Measurements from ENCODE around the gene ZBTB11.

The ZBTB11 gene

DNA sequence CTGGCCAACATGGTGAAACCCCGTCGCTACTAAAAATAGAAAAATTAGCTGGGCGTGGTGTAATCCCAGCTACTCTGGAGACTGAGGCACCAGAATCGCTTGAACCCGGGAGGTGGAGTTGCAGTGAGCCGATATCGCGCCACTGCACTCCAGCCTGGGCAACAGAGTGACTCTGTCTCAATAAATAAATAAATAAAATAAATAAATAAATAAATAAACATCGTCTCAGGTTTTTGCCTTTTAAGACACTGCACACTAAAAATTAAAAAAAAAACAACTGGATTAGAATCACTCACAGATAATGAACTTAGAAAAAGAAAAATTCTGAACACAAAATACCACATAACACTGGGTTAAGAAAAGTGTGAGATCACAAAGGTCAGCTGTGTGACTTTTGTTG lies 2.4 kb downstream of the ZBTB11 start:
- Histone ChIP-seq H3K4me3 (ENCODE audit: low read depth in 1 of 2, low read length in 2 of 2) (no peak overlapping the region), H3K27ac (ENCODE audit: low read depth, low read length) (no peak overlapping the region), H3K4me1 (ENCODE audit: control insufficient read depth in 1 of 2, insufficient read depth in 2 of 2, low read length in 2 of 2) (peaks cover 22 to 23% of the 10 kb centered on the region in 2 donors), H3K36me3 (ENCODE audit: control insufficient read depth in 1 of 2, insufficient read depth in 2 of 2, low read length in 2 of 2) (peaks cover 0 to 15% of the 10 kb centered on the region in 2 donors), H3K9me3 (ENCODE audit: control insufficient read depth in 1 of 2, low read length in 2 of 2) (no peaks in the 10 kb centered on the region), H3K27me3 (ENCODE audit: control insufficient read depth in 1 of 2, insufficient read depth in 2 of 2, low read length in 2 of 2) (no peaks in the 10 kb centered on the region), H3K9ac (ENCODE audit: low read depth in 1 of 2, low read length in 2 of 2) (no peak overlapping the region)

DNA sequence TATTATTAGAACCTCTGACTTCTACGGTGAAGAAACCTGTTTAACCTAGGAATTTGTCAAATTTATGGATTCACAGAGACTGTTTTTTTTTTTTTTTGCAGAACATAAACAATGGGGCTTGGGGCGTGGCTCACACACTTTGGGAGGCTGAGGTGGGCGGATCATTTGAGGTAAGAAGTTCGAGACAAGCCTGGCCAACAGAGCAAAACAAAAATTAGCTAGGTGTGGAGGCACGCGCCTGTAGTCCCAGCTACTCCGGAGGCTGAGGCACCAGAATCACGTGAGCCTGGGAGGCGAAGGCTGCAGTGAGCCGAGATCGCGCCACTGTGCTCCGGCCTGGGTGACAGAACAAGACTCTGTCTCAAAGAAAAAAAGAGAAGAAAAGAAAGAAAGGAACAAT lies 3.0 kb downstream of the ZBTB11 start:
- H3K4me3 ChIP-seq (ENCODE audit: low read depth in 1 of 2, low read length in 2 of 2), result no peak overlapping the region
- H3K27ac ChIP-seq (ENCODE audit: low read depth, low read length), result no peak overlapping the region
- H3K4me1 ChIP-seq (ENCODE audit: control insufficient read depth in 1 of 2, insufficient read depth in 2 of 2, low read length in 2 of 2), result peaks cover 22 to 23% of the 10 kb centered on the region in 2 donors
- H3K27me3 ChIP-seq (ENCODE audit: control insufficient read depth in 1 of 2, insufficient read depth in 2 of 2, low read length in 2 of 2), result no peaks in the 10 kb centered on the region
- H3K9me3 ChIP-seq (ENCODE audit: control insufficient read depth in 1 of 2, low read length in 2 of 2), result no peaks in the 10 kb centered on the region
- peaks cover 0 to 19% of the 10 kb centered on the region in 2 donors for H3K36me3 ChIP-seq (ENCODE audit: control insufficient read depth in 1 of 2, insufficient read depth in 2 of 2, low read length in 2 of 2)
- no peak overlapping the region for H3K9ac ChIP-seq (ENCODE audit: low read depth in 1 of 2, low read length in 2 of 2)

DNA sequence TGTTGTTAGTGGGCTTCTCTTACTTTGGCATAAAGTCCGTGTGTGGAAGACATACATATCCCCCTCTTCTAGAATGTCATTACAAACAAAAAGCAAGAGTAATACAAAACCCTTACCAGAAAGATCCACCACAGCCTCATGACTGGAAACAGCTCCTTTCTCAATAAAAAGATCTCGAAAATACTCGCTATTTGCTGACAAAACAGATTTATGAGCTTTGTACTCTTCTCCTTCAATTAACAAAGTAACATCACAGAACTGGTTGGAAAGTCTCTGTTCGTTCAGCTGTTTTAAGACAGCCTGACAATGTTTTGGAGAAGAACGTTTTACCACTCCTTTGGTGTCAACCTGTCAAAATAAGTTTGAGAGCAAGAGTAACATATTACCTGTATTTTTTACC lies 5.9 kb downstream of the ZBTB11 start:
- H3K36me3 ChIP-seq (ENCODE audit: control insufficient read depth in 1 of 2, insufficient read depth in 2 of 2, low read length in 2 of 2), result peaks cover 7 to 35% of the 10 kb centered on the region in 2 donors
- H3K9me3 ChIP-seq (ENCODE audit: control insufficient read depth in 1 of 2, low read length in 2 of 2), result no peaks in the 10 kb centered on the region
- peaks cover 10 to 13% of the 10 kb centered on the region in 2 donors for H3K4me1 ChIP-seq (ENCODE audit: control insufficient read depth in 1 of 2, insufficient read depth in 2 of 2, low read length in 2 of 2)
- H3K27ac ChIP-seq (ENCODE audit: low read depth, low read length), result no peak overlapping the region
- H3K4me3 ChIP-seq (ENCODE audit: low read depth in 1 of 2, low read length in 2 of 2), result no peak overlapping the region
- no peaks in the 10 kb centered on the region for H3K27me3 ChIP-seq (ENCODE audit: control insufficient read depth in 1 of 2, insufficient read depth in 2 of 2, low read length in 2 of 2)
- H3K9ac ChIP-seq (ENCODE audit: low read depth in 1 of 2, low read length in 2 of 2), result no peak overlapping the region

DNA sequence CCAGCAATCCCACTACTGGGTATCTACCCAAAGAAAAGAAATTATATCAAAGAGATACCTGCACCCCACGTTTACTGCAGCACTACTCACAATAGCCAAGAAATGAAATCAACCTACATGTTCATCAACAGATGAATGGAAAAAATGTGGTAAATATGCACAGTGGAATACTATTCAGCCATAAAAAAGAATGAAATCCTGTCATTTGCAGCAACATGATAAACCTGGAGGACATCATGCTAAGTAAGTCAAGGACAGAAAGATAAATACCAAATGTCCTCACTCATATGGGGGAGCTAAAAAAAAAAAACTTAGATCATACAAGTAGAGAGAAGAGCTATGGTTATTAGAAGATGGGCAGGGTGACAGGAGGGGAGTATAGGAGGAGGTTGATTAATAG lies 9.1 kb downstream of the ZBTB11 start:
- peaks cover 23 to 62% of the 10 kb centered on the region in 2 donors for H3K36me3 ChIP-seq (ENCODE audit: control insufficient read depth in 1 of 2, insufficient read depth in 2 of 2, low read length in 2 of 2)
- H3K9ac ChIP-seq (ENCODE audit: low read depth in 1 of 2, low read length in 2 of 2), result no peak overlapping the region
- H3K4me3 ChIP-seq (ENCODE audit: low read depth in 1 of 2, low read length in 2 of 2), result no peak overlapping the region
- H3K27me3 ChIP-seq (ENCODE audit: control insufficient read depth in 1 of 2, insufficient read depth in 2 of 2, low read length in 2 of 2), result no peaks in the 10 kb centered on the region
- no peaks in the 10 kb centered on the region for H3K9me3 ChIP-seq (ENCODE audit: control insufficient read depth in 1 of 2, low read length in 2 of 2)
- H3K27ac ChIP-seq (ENCODE audit: low read depth, low read length), result no peak overlapping the region
- H3K4me1 ChIP-seq (ENCODE audit: control insufficient read depth in 1 of 2, insufficient read depth in 2 of 2, low read length in 2 of 2), result no peaks in the 10 kb centered on the region

DNA sequence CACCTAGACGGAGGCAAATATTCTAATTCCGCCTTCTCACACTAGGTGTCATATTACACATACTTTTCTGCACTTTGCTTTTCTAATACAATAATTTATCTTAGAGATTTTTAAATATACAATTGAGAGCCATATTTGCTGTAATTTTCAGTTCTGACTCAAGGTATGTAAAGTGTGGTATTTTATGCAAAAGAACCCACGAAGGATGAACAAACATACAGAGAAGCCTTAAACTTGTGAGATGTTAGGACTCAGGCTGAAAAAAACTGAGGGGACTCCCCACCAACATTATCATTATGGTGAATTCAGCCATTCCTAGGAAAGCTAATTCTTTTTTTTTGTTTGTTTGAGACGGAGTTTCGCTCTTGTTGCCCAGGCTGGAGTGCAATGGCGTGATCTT lies 9.6 kb downstream of the ZBTB11 start:
- Histone ChIP-seq H3K27me3 (ENCODE audit: control insufficient read depth in 1 of 2, insufficient read depth in 2 of 2, low read length in 2 of 2) (no peaks in the 10 kb centered on the region), H3K27ac (ENCODE audit: low read depth, low read length) (no peak overlapping the region), H3K9ac (ENCODE audit: low read depth in 1 of 2, low read length in 2 of 2) (no peak overlapping the region), H3K4me1 (ENCODE audit: control insufficient read depth in 1 of 2, insufficient read depth in 2 of 2, low read length in 2 of 2) (no peaks in the 10 kb centered on the region), H3K9me3 (ENCODE audit: control insufficient read depth in 1 of 2, low read length in 2 of 2) (no peaks in the 10 kb centered on the region), H3K4me3 (ENCODE audit: low read depth in 1 of 2, low read length in 2 of 2) (no peak overlapping the region), H3K36me3 (ENCODE audit: control insufficient read depth in 1 of 2, insufficient read depth in 2 of 2, low read length in 2 of 2) (peaks cover 24 to 66% of the 10 kb centered on the region in 2 donors)

DNA sequence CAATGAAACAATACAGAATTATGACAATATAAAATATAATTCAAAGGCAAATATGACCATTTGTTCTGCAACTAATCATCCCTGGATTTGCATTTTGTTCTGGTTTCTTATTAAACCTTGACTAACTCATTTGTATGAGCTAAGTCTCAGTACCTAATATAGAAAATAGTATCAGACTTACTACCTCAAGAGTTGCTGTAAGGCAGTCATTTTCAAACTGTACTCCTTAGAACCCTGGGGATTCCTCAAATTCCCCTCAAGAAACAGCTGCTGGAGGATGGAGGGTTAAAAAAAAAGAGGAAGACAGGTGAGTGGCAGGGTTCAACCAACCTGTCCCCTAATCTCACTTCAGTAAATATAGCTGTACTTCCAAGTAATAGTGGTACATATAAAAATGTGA lies 11.1 kb downstream of the ZBTB11 start:
- H3K27ac ChIP-seq (ENCODE audit: low read depth, low read length), result no peak overlapping the region
- H3K36me3 ChIP-seq (ENCODE audit: control insufficient read depth in 1 of 2, insufficient read depth in 2 of 2, low read length in 2 of 2), result peaks cover 26 to 61% of the 10 kb centered on the region in 2 donors
- H3K9ac ChIP-seq (ENCODE audit: low read depth in 1 of 2, low read length in 2 of 2), result no peak overlapping the region
- H3K4me3 ChIP-seq (ENCODE audit: low read depth in 1 of 2, low read length in 2 of 2), result no peak overlapping the region
- no peaks in the 10 kb centered on the region for H3K9me3 ChIP-seq (ENCODE audit: control insufficient read depth in 1 of 2, low read length in 2 of 2)
- no peaks in the 10 kb centered on the region for H3K27me3 ChIP-seq (ENCODE audit: control insufficient read depth in 1 of 2, insufficient read depth in 2 of 2, low read length in 2 of 2)
- no peaks in the 10 kb centered on the region for H3K4me1 ChIP-seq (ENCODE audit: control insufficient read depth in 1 of 2, insufficient read depth in 2 of 2, low read length in 2 of 2)

DNA sequence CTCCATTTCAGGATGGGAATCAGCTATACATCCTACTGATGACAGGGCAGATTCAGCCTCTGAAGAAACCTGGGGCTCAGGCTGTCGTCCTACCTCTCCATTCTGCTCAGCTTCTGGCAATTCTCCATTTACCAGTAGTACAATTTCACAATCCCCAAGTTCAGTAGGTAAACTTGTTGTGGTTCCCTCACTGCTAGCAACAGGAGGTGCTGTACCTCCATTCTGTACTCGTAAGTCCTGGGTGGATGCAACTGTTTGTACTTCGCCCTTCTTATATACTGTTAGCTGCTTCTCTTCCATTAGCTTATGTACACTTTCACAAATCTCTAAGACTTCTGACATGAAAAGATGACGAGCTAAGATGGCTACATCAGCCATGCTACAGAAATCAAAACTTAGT lies 11.6 kb downstream of the ZBTB11 start:
- Histone ChIP-seq H3K27ac (ENCODE audit: low read depth, low read length) (no peak overlapping the region), H3K4me1 (ENCODE audit: control insufficient read depth in 1 of 2, insufficient read depth in 2 of 2, low read length in 2 of 2) (no peaks in the 10 kb centered on the region), H3K36me3 (ENCODE audit: control insufficient read depth in 1 of 2, insufficient read depth in 2 of 2, low read length in 2 of 2) (peaks cover 28 to 61% of the 10 kb centered on the region in 2 donors), H3K9ac (ENCODE audit: low read depth in 1 of 2, low read length in 2 of 2) (no peak overlapping the region), H3K4me3 (ENCODE audit: low read depth in 1 of 2, low read length in 2 of 2) (no peak overlapping the region), H3K9me3 (ENCODE audit: control insufficient read depth in 1 of 2, low read length in 2 of 2) (no peaks in the 10 kb centered on the region), H3K27me3 (ENCODE audit: control insufficient read depth in 1 of 2, insufficient read depth in 2 of 2, low read length in 2 of 2) (no peaks in the 10 kb centered on the region)

DNA sequence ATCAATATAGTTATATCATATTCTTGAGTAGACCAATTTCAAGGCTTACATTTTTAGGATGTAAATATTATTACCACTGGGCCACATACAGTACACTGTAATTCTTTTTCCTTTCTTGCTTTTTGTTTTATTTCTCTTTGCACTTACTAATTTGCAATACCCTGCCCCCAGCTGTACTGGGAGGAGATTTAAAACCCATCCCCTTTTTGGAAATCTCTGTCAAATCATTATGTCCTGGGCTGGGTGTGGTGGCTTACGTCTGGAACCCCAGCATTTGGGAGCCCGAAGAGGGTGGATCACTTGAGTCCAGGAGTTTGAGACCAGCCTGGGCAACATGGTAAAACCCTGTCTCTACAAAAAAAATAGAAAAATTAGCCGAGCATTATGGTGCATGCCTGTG lies 16.2 kb downstream of the ZBTB11 start:
- Histone ChIP-seq H3K9ac (ENCODE audit: low read depth in 1 of 2, low read length in 2 of 2) (no peak overlapping the region), H3K4me1 (ENCODE audit: control insufficient read depth in 1 of 2, insufficient read depth in 2 of 2, low read length in 2 of 2) (peaks cover 0 to 3% of the 10 kb centered on the region in 2 donors), H3K36me3 (ENCODE audit: control insufficient read depth in 1 of 2, insufficient read depth in 2 of 2, low read length in 2 of 2) (peaks cover 18 to 82% of the 10 kb centered on the region in 2 donors), H3K9me3 (ENCODE audit: control insufficient read depth in 1 of 2, low read length in 2 of 2) (no peaks in the 10 kb centered on the region), H3K4me3 (ENCODE audit: low read depth in 1 of 2, low read length in 2 of 2) (no peak overlapping the region), H3K27ac (ENCODE audit: low read depth, low read length) (no peak overlapping the region), H3K27me3 (ENCODE audit: control insufficient read depth in 1 of 2, insufficient read depth in 2 of 2, low read length in 2 of 2) (no peaks in the 10 kb centered on the region)

DNA sequence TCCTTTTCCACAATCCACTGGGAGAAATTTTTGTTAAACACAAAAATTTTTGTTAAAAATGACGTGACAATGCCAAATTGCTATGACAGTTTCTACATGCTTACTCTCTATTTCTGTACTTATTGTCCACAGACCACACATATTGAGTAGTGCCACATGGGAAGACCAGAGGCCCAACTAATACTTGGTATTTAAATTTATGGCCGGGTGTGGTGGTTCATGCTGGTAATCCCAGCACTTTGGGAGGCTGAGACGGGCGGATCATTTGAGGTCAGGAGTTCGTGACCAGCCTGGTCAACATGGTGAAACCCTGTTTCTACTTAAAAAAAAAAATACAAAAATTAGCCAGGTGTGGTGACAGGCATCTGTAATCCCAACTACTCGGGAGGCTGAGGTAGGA lies 20.3 kb downstream of the ZBTB11 start:
- no peak overlapping the region for H3K4me3 ChIP-seq (ENCODE audit: low read depth in 1 of 2, low read length in 2 of 2)
- peaks cover 14 to 82% of the 10 kb centered on the region in 2 donors for H3K36me3 ChIP-seq (ENCODE audit: control insufficient read depth in 1 of 2, insufficient read depth in 2 of 2, low read length in 2 of 2)
- peaks cover 0 to 3% of the 10 kb centered on the region in 2 donors for H3K4me1 ChIP-seq (ENCODE audit: control insufficient read depth in 1 of 2, insufficient read depth in 2 of 2, low read length in 2 of 2)
- no peaks in the 10 kb centered on the region for H3K27me3 ChIP-seq (ENCODE audit: control insufficient read depth in 1 of 2, insufficient read depth in 2 of 2, low read length in 2 of 2)
- no peaks in the 10 kb centered on the region for H3K9me3 ChIP-seq (ENCODE audit: control insufficient read depth in 1 of 2, low read length in 2 of 2)
- H3K9ac ChIP-seq (ENCODE audit: low read depth in 1 of 2, low read length in 2 of 2), result no peak overlapping the region
- H3K27ac ChIP-seq (ENCODE audit: low read depth, low read length), result no peak overlapping the region

DNA sequence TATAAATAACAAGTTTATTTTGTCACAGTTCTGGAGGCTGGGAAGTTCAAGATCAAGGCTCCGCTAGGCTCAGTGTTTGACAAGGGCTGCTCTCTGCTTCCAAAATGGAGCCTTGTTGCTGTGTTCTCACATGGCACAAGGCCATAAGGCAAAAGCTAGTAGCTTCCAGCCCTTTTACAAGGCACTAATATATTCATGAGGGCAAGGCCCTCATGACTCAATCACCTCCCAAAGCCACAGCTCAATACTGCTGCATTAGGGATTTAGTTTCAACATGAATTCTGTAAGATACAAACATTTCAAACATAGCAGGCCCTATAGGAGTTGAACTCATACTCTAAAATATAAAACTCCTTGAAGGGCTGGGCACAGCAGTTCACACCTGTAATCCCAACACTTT lies 30.2 kb downstream of the ZBTB11 start:
- no peak overlapping the region for H3K9ac ChIP-seq (ENCODE audit: low read depth in 1 of 2, low read length in 2 of 2)
- no peak overlapping the region for H3K4me3 ChIP-seq (ENCODE audit: low read depth in 1 of 2, low read length in 2 of 2)
- H3K9me3 ChIP-seq (ENCODE audit: control insufficient read depth in 1 of 2, low read length in 2 of 2), result no peaks in the 10 kb centered on the region
- no peaks in the 10 kb centered on the region for H3K27me3 ChIP-seq (ENCODE audit: control insufficient read depth in 1 of 2, insufficient read depth in 2 of 2, low read length in 2 of 2)
- peaks cover 0 to 4% of the 10 kb centered on the region in 2 donors for H3K4me1 ChIP-seq (ENCODE audit: control insufficient read depth in 1 of 2, insufficient read depth in 2 of 2, low read length in 2 of 2)
- no peak overlapping the region for H3K27ac ChIP-seq (ENCODE audit: low read depth, low read length)
- H3K36me3 ChIP-seq (ENCODE audit: control insufficient read depth in 1 of 2, insufficient read depth in 2 of 2, low read length in 2 of 2), result peaks cover 15 to 32% of the 10 kb centered on the region in 2 donors
